Keratinocyte (primary cell): ENCODE results near the gene MSI2.

Experiments used
- CTCF ChIP-seq, 3 experiments: IDR thresholded peaks in 1 of 3; conservative IDR thresholded peaks in 1 of 3; optimal IDR thresholded peaks in 1 of 3; 2 replicates in 2 of 3; 3 replicates in 1 of 3; pipeline versions ENCODE3 to v1.5.1; 2011; ENCODE audit warnings: low read length in 3 of 3, mild to moderate bottlenecking in 3 of 3, moderate library complexity in 2 of 3, control low read depth in 1 of 3, inconsistent platforms in 1 of 3; ENCODE audit not compliant: insufficient read depth in 2 of 3; ENCODE audit errors: extremely low read depth in 1 of 3
- EZH2 ChIP-seq: IDR thresholded peaks from one replicate; pipeline ENCODE4 v1.6.1; 2012; ENCODE audit warnings: inconsistent platforms, mild to moderate bottlenecking, low read length, moderate library complexity

- no peak for TF ChIP-seq EZH2
- no peak for TF ChIP-seq CTCF (optimal IDR thresholded peaks at IDR 0.05 in 1 of 3, IDR thresholded peaks at IDR 0.05 in 1 of 3, conservative IDR thresholded peaks at IDR 0.05 in 1 of 3; ENCODE audit: extremely low read depth in 1 of 3, insufficient read depth in 2 of 3, low read length in 3 of 3)
Measured at GRCh38 chr17:57249520-57249919, 6.8 kb upstream of the MSI2 start.
